H1 (cell line): ENCODE measurements around the gene PCDHGA3. TPM values are rescaled to one million over a fixed set of nuclear protein-coding genes. Genes with fewer than 3 reads are reported as not detected.

Source experiments
- CTCF ChIA-PET: fragments of 300-600 bp; sonication (Branson Sonifier 250); formaldehyde crosslinking; loops from one replicate; lab custom pipeline; 2021; ENCODE audit not compliant: partially characterized antibody; lab: Charles Lee
- POLR2A ChIA-PET: fragments of 300-600 bp; sonication (Branson Sonifier 250); formaldehyde crosslinking; loops from one replicate; lab custom pipeline; 2021; ENCODE audit warnings: inconsistent platforms; ENCODE audit not compliant: partially characterized antibody; lab: Charles Lee
- DNase-seq, 2 experiments: peaks; one replicate each; pipeline versions ENCODE4 v3.0.0 to v3.0.0-alpha.2; 2010 to 2022; ENCODE audit warnings: low spot score in 2 of 2, low read depth in 1 of 2, mixed read lengths in 1 of 2
- FAIRE-seq: peaks from 2 replicates; lab custom pipeline; 2011; peaks lifted over from hg19 to GRCh38; lab: Jason Lieb, UNC
- H2AFZ ChIP-seq: 2 replicates; pipeline ENCODE4 v1.8.1; 2012; ENCODE audit warnings: low read length, inconsistent platforms
- H2AK5ac ChIP-seq: 2 replicates; pipeline ENCODE4 v1.6.1; 2013; ENCODE audit warnings: low read depth, low read length
- H2BK120ac ChIP-seq: replicated peaks from 2 replicates; pipeline ENCODE3; 2013; ENCODE audit warnings: low read depth, low read length, inconsistent platforms
- H2BK12ac ChIP-seq: 2 replicates; pipeline ENCODE4 v1.6.1; 2013; ENCODE audit warnings: low read depth, low read length
- H2BK15ac ChIP-seq: 2 replicates; pipeline ENCODE4 v1.6.1; 2013; ENCODE audit warnings: low read length
- H2BK20ac ChIP-seq: 2 replicates; pipeline ENCODE4 v1.6.1; 2013; ENCODE audit warnings: low read length
- H2BK5ac ChIP-seq: 2 replicates; pipeline ENCODE4 v1.6.1; 2013; ENCODE audit warnings: low read depth, low read length
- H3K14ac ChIP-seq: 2 replicates; pipeline ENCODE4 v1.6.1; 2013; ENCODE audit warnings: inconsistent platforms; ENCODE audit not compliant: insufficient read length
- H3K18ac ChIP-seq: 2 replicates; pipeline ENCODE4 v1.6.1; 2013; ENCODE audit warnings: low read length; ENCODE audit errors: extremely low read depth
- H3K23ac ChIP-seq: 2 replicates; pipeline ENCODE4 v1.6.1; 2013; ENCODE audit warnings: inconsistent platforms; ENCODE audit not compliant: insufficient read length
- H3K23me2 ChIP-seq: 2 replicates; pipeline ENCODE4 v1.6.1; 2013; ENCODE audit warnings: low read depth, low read length
- H3K27ac ChIP-seq: 2 replicates; pipeline ENCODE4 v1.6.1; 2011; ENCODE audit warnings: low read depth, low read length, inconsistent platforms
- H3K27me3 ChIP-seq, 4 experiments: replicated peaks in 1 of 4; 1 replicate in 1 of 4; 2 replicates in 3 of 4; pipeline versions ENCODE4 v1.6.1 to v1.8.1; 2011 to 2013; ENCODE audit warnings: low read length in 3 of 4, mild to moderate bottlenecking in 3 of 4, inconsistent platforms in 2 of 4, mixed read lengths in 2 of 4, moderate library complexity in 1 of 4; ENCODE audit not compliant: control insufficient read depth in 3 of 4, insufficient read depth in 3 of 4; ENCODE audit errors: extremely low read depth in 1 of 4
- H3K36me3 ChIP-seq, 4 experiments: 2 replicates each; pipeline versions ENCODE4 v1.6.1 to v1.8.1; 2011 to 2013; ENCODE audit warnings: mild to moderate bottlenecking in 4 of 4, low read length in 3 of 4, moderate library complexity in 2 of 4, control low read depth in 1 of 4, inconsistent platforms in 1 of 4; ENCODE audit not compliant: insufficient read depth in 4 of 4, control insufficient read depth in 2 of 4
- H3K4ac ChIP-seq: replicated peaks from 2 replicates; pipeline ENCODE3; 2013; ENCODE audit warnings: low read length, low read depth, mixed read lengths, inconsistent platforms; ENCODE audit not compliant: insufficient read length
- H3K4me1 ChIP-seq, 4 experiments: replicated peaks in 1 of 4; 1 replicate in 1 of 4; 2 replicates in 3 of 4; pipeline versions ENCODE4 v1.6.1 to v1.8.1; 2011 to 2013; ENCODE audit warnings: low read length in 3 of 4, inconsistent platforms in 2 of 4, mixed read lengths in 1 of 4; ENCODE audit not compliant: insufficient read depth in 4 of 4, control insufficient read depth in 3 of 4
- H3K4me2 ChIP-seq, 2 experiments: 2 replicates each; pipeline versions ENCODE4 v1.6.1 to v1.8.1; 2011 to 2013; ENCODE audit warnings: low read depth in 2 of 2, low read length in 2 of 2, control low read depth in 1 of 2, inconsistent platforms in 1 of 2, mild to moderate bottlenecking in 1 of 2; ENCODE audit not compliant: insufficient read depth in 1 of 2
- H3K4me3 ChIP-seq, 4 experiments: fragments of 200-600, 300-600 bp in 1 of 4; sonication (generic), shearing (Covaris generic), sonication (Bioruptor Twin) in 1 of 4; 2 replicates each; pipeline versions ENCODE4 v1.5.1 to v1.8.1; 2011 to 2016; ENCODE audit warnings: low read length in 4 of 4, low read depth in 3 of 4, control low read depth in 2 of 4, inconsistent platforms in 2 of 4, mild to moderate bottlenecking in 2 of 4, mixed read lengths in 1 of 4, moderate library complexity in 1 of 4; ENCODE audit not compliant: insufficient read depth in 2 of 4; ENCODE audit errors: extremely low read depth in 1 of 4
- H3K56ac ChIP-seq: replicated peaks from 2 replicates; pipeline ENCODE3; 2013; ENCODE audit warnings: low read depth, mild to moderate bottlenecking, mixed read lengths, low read length, inconsistent platforms; ENCODE audit not compliant: insufficient read length
- H3K79me1 ChIP-seq: 2 replicates; pipeline ENCODE4 v1.6.1; 2013; ENCODE audit warnings: low read depth, low read length, control low read depth
- H3K79me2 ChIP-seq, 2 experiments: 2 replicates each; pipeline versions ENCODE4 v1.6.1 to v1.8.1; 2012 to 2013; ENCODE audit warnings: low read length in 2 of 2, mild to moderate bottlenecking in 2 of 2, inconsistent platforms in 1 of 2; ENCODE audit not compliant: insufficient read depth in 2 of 2, control insufficient read depth in 1 of 2
- H3K9ac ChIP-seq, 4 experiments: replicated peaks in 1 of 4; 1 replicate in 1 of 4; 2 replicates in 3 of 4; pipeline versions ENCODE4 v1.6.1 to v1.8.1; 2011 to 2013; ENCODE audit warnings: low read depth in 3 of 4, low read length in 3 of 4, control low read depth in 2 of 4, mild to moderate bottlenecking in 2 of 4, moderate library complexity in 2 of 4, inconsistent platforms in 1 of 4; ENCODE audit errors: extremely low read depth in 1 of 4
- H3K9me3 ChIP-seq, 2 experiments: 2 replicates each; pipeline versions ENCODE4 v1.6.1 to v1.8.1; 2012 to 2013; ENCODE audit warnings: mild to moderate bottlenecking in 2 of 2, moderate library complexity in 2 of 2, control low read depth in 1 of 2, inconsistent platforms in 1 of 2, low read depth in 1 of 2, low read length in 1 of 2, mixed read lengths in 1 of 2; ENCODE audit not compliant: insufficient read depth in 2 of 2
- H4K20me1 ChIP-seq, 2 experiments: replicated peaks in 1 of 2; 2 replicates each; pipeline versions ENCODE3 to v1.8.1; 2011 to 2013; ENCODE audit warnings: inconsistent platforms in 2 of 2, low read length in 2 of 2, mild to moderate bottlenecking in 1 of 2; ENCODE audit not compliant: insufficient read depth in 2 of 2, control insufficient read depth in 1 of 2
- H4K5ac ChIP-seq: 2 replicates; pipeline ENCODE4 v1.6.1; 2013; ENCODE audit warnings: low read length, low read depth, mixed read lengths, inconsistent platforms; ENCODE audit not compliant: insufficient read length
- H4K8ac ChIP-seq: 2 replicates; pipeline ENCODE4 v1.8.0; 2013; ENCODE audit warnings: mild to moderate bottlenecking, moderate library complexity, low read length, inconsistent platforms; ENCODE audit not compliant: insufficient read depth; ENCODE audit errors: extremely low read depth
- H4K91ac ChIP-seq: replicated peaks from 2 replicates; pipeline ENCODE3; 2013; ENCODE audit warnings: low read length, mixed read lengths, inconsistent platforms; ENCODE audit not compliant: insufficient read length
- GTF2F1 ChIP-seq: IDR thresholded peaks from 2 replicates; pipeline ENCODE4 v1.6.1; 2012; ENCODE audit warnings: low read depth, low read length, improper control_type of control experiment, borderline replicate concordance
- MAFK ChIP-seq: IDR thresholded peaks from 2 replicates; pipeline ENCODE4 v1.6.1; 2012; ENCODE audit warnings: low read depth, mild to moderate bottlenecking, improper control_type of control experiment, low read length
- POU5F1 ChIP-seq: IDR thresholded peaks from 2 replicates; pipeline ENCODE4 v1.6.1; 2011; ENCODE audit warnings: low read depth, mild to moderate bottlenecking, low read length, moderate library complexity
- SRF ChIP-seq: IDR thresholded peaks from 2 replicates; pipeline ENCODE4 v1.6.1; 2011; ENCODE audit warnings: mild to moderate bottlenecking, low read depth, low read length, moderate library complexity
- TBP ChIP-seq: IDR thresholded peaks from 2 replicates; pipeline ENCODE4 v1.6.1; 2011; ENCODE audit warnings: low read depth, low read length, improper control_type of control experiment
- WGBS, 2 experiments: shearing (Covaris generic) in 1 of 2; methylation state at CpG; one replicate each; pipeline versions ENCODE4 v1.1.6 to v1.1.7; 2013 to 2015; ENCODE audit warnings: low lambda C conversion rate in 2 of 2, mixed read lengths in 2 of 2, inconsistent platforms in 1 of 2, low coverage in 1 of 2, missing lambda C conversion rate in 1 of 2; ENCODE audit not compliant: insufficient replicate concordance in 2 of 2, insufficient coverage in 1 of 2, insufficient read length in 1 of 2; ENCODE audit errors: extremely low coverage in 1 of 2, missing lambda C conversion rate in 1 of 2; 5-methylcytosine and 5-hydroxymethylcytosine counted together
- polyA plus RNA-seq, 7 experiments: library from polyadenylated mRNA; depleted of rRNA in 3 of 7; stranded (reverse) in 5 of 7; unstranded in 2 of 7; fragments of >200 nt in 5 of 7; fragments of 200-250 nt in 2 of 7; gene quantifications; 1 replicate in 5 of 7; 2 replicates in 1 of 7; 4 replicates in 1 of 7; pipeline versions ENCODE4 v1.2.1 to v1.2.3, GENCODE V29; 2011 to 2013; ENCODE audit warnings: missing spikeins in 2 of 7, mixed read lengths in 2 of 7
- total RNA-seq: library from RNA; stranded (reverse); fragmentation: NEBNext Ultra II Directional; extraction: Animal tissue kit (Norgen Biotek cat#: 25700); gene quantifications from 2 replicates; pipeline ENCODE4 v1.2.1, GENCODE V29; 2021

The PCDHGA3 gene
- total and polyA plus RNA-seq, 2 of the 8 experiments (the other 6 are each of a cell fraction or from before 2014, with no cell fraction given), result 0.15 to 0.39 TPM

DNA sequence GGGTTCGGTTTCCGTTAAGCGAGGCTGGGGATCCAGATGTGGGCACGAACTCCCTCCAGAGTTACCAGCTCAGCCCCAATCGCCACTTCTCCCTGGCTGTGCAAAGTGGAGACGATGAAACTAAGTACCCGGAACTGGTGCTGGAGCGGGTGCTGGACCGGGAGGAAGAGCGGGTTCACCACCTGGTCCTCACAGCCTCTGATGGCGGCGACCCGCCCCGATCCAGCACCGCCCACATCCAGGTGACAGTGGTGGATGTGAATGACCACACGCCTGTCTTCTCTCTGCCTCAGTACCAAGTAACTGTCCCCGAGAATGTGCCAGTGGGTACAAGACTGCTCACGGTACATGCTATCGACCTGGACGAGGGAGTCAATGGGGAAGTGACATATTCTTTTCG lies 39.7 kb downstream of the PCDHGA3 start:
- no peak overlapping the region for H3K4me3 ChIP-seq

More for the DNA sequence above, 39.7 kb downstream of the PCDHGA3 start:
- FAIRE-seq (no peak), DNase-seq (no peak)
- no peaks in the 10 kb centered on the region for H3K4me1 ChIP-seq
- H2AFZ ChIP-seq, result no peak overlapping the region
- H3K27me3 ChIP-seq, result no peaks in the 10 kb centered on the region; a peak in 1 of 7 replicates
- H3K18ac ChIP-seq, result no peak overlapping the region
- H3K27ac ChIP-seq, result no peak overlapping the region
- H3K9ac ChIP-seq, result no peak overlapping the region
- no peak overlapping the region for H3K56ac ChIP-seq
- WGBS, 2 experiments, result 95% methylated on average over 21 of the region's 21 CpGs; no CpG with 5 or more reads in 1 of the 2 experiments
- H2BK120ac ChIP-seq, result no peak overlapping the region
- ChIA-PET CTCF (interaction anchor here (0.7 to 1.0 kb wide), 3 partner anchors 28 to 160 kb away, joined by 3 to 4 read pairs (median 3); partner anchors contain the start of gene PCDHB14), POLR2A (no interaction called here)
- H2BK20ac ChIP-seq, result no peak overlapping the region
- no peak overlapping the region for H3K4ac ChIP-seq
- H2BK5ac ChIP-seq, result no peak overlapping the region
- H4K20me1 ChIP-seq, result no peaks in the 10 kb centered on the region
- H2BK15ac ChIP-seq, result no peak overlapping the region
- peaks cover 0 to under 1% (median 0%) of the 10 kb centered on the region in 4 experiments; a peak in 2 of 8 replicates for H3K36me3 ChIP-seq
- H3K79me2 ChIP-seq, result no peaks in the 10 kb centered on the region
- H3K14ac ChIP-seq, result no peak overlapping the region
- no peak overlapping the region for H2BK12ac ChIP-seq
- no peak overlapping the region for H4K5ac ChIP-seq
- H4K8ac ChIP-seq, result no peak overlapping the region
- no peak overlapping the region for H4K91ac ChIP-seq
- peaks cover 24 to 27% of the 10 kb centered on the region in 2 experiments for H3K9me3 ChIP-seq
- no peaks in the 10 kb centered on the region for H3K79me1 ChIP-seq
- no peaks in the 10 kb centered on the region; the same call in 1 of the 2 replicates for H3K23me2 ChIP-seq
- no peak overlapping the region for H3K23ac ChIP-seq
- no peak overlapping the region for H2AK5ac ChIP-seq
- H3K4me2 ChIP-seq, result no peak overlapping the region
- no peak for TF ChIP-seq SRF
- no peak for TF ChIP-seq GTF2F1
- no peak for TF ChIP-seq MAFK
- TF ChIP-seq POU5F1, result no peak
- no peak for TF ChIP-seq TBP
- TF ChIP-seq, all 59 proteins: peak for 0
